ENCODE results near the gene SLC6A18. TPM values are rescaled to one million over a fixed set of nuclear protein-coding genes. Genes with fewer than 3 reads are reported as not detected.
A peak's percentile ranks its signal among the peaks of the same experiment; 100 is the strongest.

Gene SLC6A18
- total and polyA plus RNA-seq, 10 of the 15 experiments (the other 5 are each of a cell fraction or from before 2014, with no cell fraction given): not detected

GRCh38 chr5:1294206-1294834 is 69.1 kb downstream of the SLC6A18 start:
- WGBS (ENCODE audit: insufficient coverage, insufficient replicate concordance, low lambda C conversion rate, missing lambda C conversion rate): 37% methylated on average over 29 of the region's 69 CpGs
- no peak overlapping the region for H3K27ac ChIP-seq (ENCODE audit: control insufficient read depth, insufficient read depth)
- H3K27me3 ChIP-seq (replicated peaks in 1 of 2; ENCODE audit: control insufficient read depth in 2 of 2, insufficient read depth in 2 of 2, low read length in 1 of 2): no peaks in the 10 kb centered on the region; a peak in 1 of 4 replicates
- in situ Hi-C loops (cut with MboI) (no loop called here), intact Hi-C loops (cut with micrococcal nuclease; ENCODE audit: unreplicated experiment) (no loop called here)
- POLR2A ChIA-PET: interaction anchor here (0.9 to 2.3 kb wide), 4 partner anchors 18 to 49 kb away, joined by 3 to 9 read pairs (median 3); no protein-coding TSS in a partner anchor
- no peak for DNase-seq (ENCODE audit: low read depth, low spot score)
- BruUV-seq (replicated peaks): no TSS peak
- no peak for FAIRE-seq
- ATAC-seq: peak; percentile 14
- H3K4me2 ChIP-seq (ENCODE audit: control insufficient read depth, insufficient read depth): peak overlapping the region; percentile 55; the same call in 1 of the 2 replicates
- CTCF ChIA-PET: interaction anchor here (0.6 kb wide), 1 partner anchor 848 kb away, joined by 3 read pairs; no protein-coding TSS in a partner anchor
- SMC1A ChIA-PET (ENCODE audit: uncharacterized antibody, unreplicated experiment): interaction anchor here (1.4 to 3.8 kb wide), 2 partner anchors 19 to 21 kb away, joined by 8 to 18 read pairs; no protein-coding TSS in a partner anchor
- no peak overlapping the region for H2AFZ ChIP-seq (ENCODE audit: control insufficient read depth, low read depth, low read length)
- H3K79me2 ChIP-seq (ENCODE audit: control insufficient read depth, insufficient read depth, low read length): no peaks in the 10 kb centered on the region
- H3K4me3 ChIP-seq: no peak overlapping the region
- H3K9me3 ChIP-seq (replicated peaks; ENCODE audit: control insufficient read depth, insufficient read depth, low read length): no peaks in the 10 kb centered on the region; the same call in 2 of the 3 replicates
- H3K36me3 ChIP-seq (ENCODE audit: control insufficient read depth in 2 of 2, insufficient read depth in 2 of 2, low read length in 1 of 2): no peaks in the 10 kb centered on the region; a peak in 1 of 4 replicates
- H3K4me1 ChIP-seq (ENCODE audit: control insufficient read depth, insufficient read depth, low read length): no peaks in the 10 kb centered on the region
- TF ChIP-seq CUX1 (IDR thresholded peaks at IDR 0.05; ENCODE audit: insufficient replicate concordance, low read depth, low read length) (no peak), BACH1 (IDR thresholded peaks at IDR 0.05; ENCODE audit: borderline replicate concordance) (no peak), FOXK2 (IDR thresholded peaks at IDR 0.05) (no peak), IRF4 (IDR thresholded peaks at IDR 0.05; ENCODE audit: low read depth, low read length) (no peak), TCF12 (IDR thresholded peaks at IDR 0.05; ENCODE audit: low read depth, low read length) (0 out of 2 replicates have a peak, but pooled peaks have one; percentile 36), WRNIP1 (IDR thresholded peaks at IDR 0.05; ENCODE audit: borderline replicate concordance, low read depth, low read length) (no peak), SIX5 (IDR thresholded peaks at IDR 0.05; ENCODE audit: low read depth, low read length, severe bottlenecking) (no peak)
- RAD21 ChIA-PET (ENCODE audit: unreplicated experiment): interaction anchor here (1.0 to 1.5 kb wide), 2 partner anchors 16 to 50 kb away, joined by 3 to 6 read pairs; no protein-coding TSS in a partner anchor
- no peaks in the 10 kb centered on the region; the same call in 1 of the 2 replicates for H4K20me1 ChIP-seq (ENCODE audit: control insufficient read depth, insufficient read depth)
- H3K9ac ChIP-seq (ENCODE audit: control insufficient read depth, insufficient read depth, low read length): no peak overlapping the region
